Measurements from ENCODE around the gene PSMD3. TPM values are rescaled to one million over a fixed set of nuclear protein-coding genes. Genes with fewer than 3 reads are reported as not detected.

The PSMD3 gene
- total and polyA plus RNA-seq, 9 of the 15 experiments (the other 6 are each of a cell fraction or from before 2014, with no cell fraction given), result 2.0 to 251 (median 135) TPM

DNA sequence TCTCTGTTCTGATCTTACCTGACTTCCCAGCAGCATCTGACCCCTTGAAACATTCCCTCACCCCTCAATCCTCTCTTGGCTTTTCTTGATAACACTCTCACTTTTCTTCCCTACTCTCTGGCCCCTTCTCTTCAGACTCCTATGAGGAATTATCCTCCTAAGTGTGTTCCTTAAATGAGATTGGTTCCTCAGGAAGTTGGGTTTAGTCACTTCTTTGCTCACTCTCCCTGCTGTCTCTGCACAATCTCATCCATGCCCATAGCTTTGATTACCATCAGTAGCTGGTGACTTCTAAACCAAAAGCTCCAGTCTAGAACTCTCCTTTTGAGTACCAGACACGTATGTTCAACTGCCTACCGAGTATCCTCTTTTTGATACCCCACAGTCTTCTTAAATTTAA lies 60.6 kb downstream of the PSMD3 start:
- Histone ChIP-seq H3K9me1 (ENCODE audit: control insufficient read depth, insufficient read depth, low read length) (no peaks in the 10 kb centered on the region), H3K4me1 (replicated peaks in 1 of 2; ENCODE audit: control insufficient read depth in 2 of 2, insufficient read depth in 2 of 2, low read length in 2 of 2) (no peaks in the 10 kb centered on the region), H2AFZ (ENCODE audit: low read depth, low read length) (no peak overlapping the region), H3K27ac (ENCODE audit: extremely low read depth, low read depth, low read length) (no peak overlapping the region), H3K79me2 (ENCODE audit: control insufficient read depth, insufficient read depth, low read length) (no peaks in the 10 kb centered on the region), H4K20me1 (replicated peaks; ENCODE audit: control insufficient read depth, insufficient read depth, low read length) (no peaks in the 10 kb centered on the region), H3K4me3 (no peak overlapping the region), H3K36me3 (ENCODE audit: control insufficient read depth, insufficient read depth, low read length) (peaks cover 23% of the 10 kb centered on the region; the same call in 1 of the 3 replicates), H3K9ac (ENCODE audit: insufficient read depth in 1 of 2, low read depth in 2 of 2, low read length in 2 of 2) (no peak overlapping the region), H3K27me3 (ENCODE audit: control insufficient read depth in 2 of 2, insufficient read depth in 2 of 2, low read length in 2 of 2) (no peaks in the 10 kb centered on the region), H3K4me2 (ENCODE audit: insufficient read depth, low read length) (no peak overlapping the region), H3K9me3 (replicated peaks; ENCODE audit: control insufficient read depth, insufficient read depth, low read depth, low read length) (no peaks in the 10 kb centered on the region)
- ChIA-PET CTCF (ENCODE audit: low intra/inter-chr PET ratio) (no interaction called here), POLR2A (interaction anchor here (1.7 kb wide), 1 partner anchor 13 kb away, joined by 5 read pairs; the partner anchor contains the start of gene MED24)
- 80% methylated on average over 2 of the region's 2 CpGs for WGBS (ENCODE audit: insufficient coverage, low coverage, missing lambda C conversion rate)
- FAIRE-seq (no peak), DNase-seq (ENCODE audit: extremely low read depth in 1 of 4, low spot score in 3 of 4) (no peak), ATAC-seq (no peak)
- in situ Hi-C loops (cut with MboI), result no loop called here
- no TSS peak for BruUV-seq (replicated peaks)
- intact Hi-C loops (cut with micrococcal nuclease), result no loop called here
- TF ChIP-seq, protein P1, sequence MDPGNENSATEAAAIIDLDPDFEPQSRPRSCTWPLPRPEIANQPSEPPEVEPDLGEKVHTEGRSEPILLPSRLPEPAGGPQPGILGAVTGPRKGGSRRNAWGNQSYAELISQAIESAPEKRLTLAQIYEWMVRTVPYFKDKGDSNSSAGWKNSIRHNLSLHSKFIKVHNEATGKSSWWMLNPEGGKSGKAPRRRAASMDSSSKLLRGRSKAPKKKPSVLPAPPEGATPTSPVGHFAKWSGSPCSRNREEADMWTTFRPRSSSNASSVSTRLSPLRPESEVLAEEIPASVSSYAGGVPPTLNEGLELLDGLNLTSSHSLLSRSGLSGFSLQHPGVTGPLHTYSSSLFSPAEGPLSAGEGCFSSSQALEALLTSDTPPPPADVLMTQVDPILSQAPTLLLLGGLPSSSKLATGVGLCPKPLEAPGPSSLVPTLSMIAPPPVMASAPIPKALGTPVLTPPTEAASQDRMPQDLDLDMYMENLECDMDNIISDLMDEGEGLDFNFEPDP (CRISPR knock-in tag; IDR thresholded peaks at IDR 0.05), result no peak
- TF ChIP-seq PYGO2 (tag; IDR thresholded peaks at IDR 0.05) (no peak), RBM39 (optimal IDR thresholded peaks at IDR 0.05; ENCODE audit: low read depth, low read length) (no peak), STAT5A (IDR thresholded peaks at IDR 0.05; ENCODE audit: borderline replicate concordance, low read length) (no peak), BCOR (IDR thresholded peaks at IDR 0.05) (no peak), ZNF561 (CRISPR knock-in tag; conservative IDR thresholded peaks at IDR 0.05) (no peak), FOSL1 (tag; conservative IDR thresholded peaks at IDR 0.05) (no peak), ZC3H4 (CRISPR knock-in tag; IDR thresholded peaks at IDR 0.05; ENCODE audit: borderline replicate concordance) (no peak), HNRNPK (IDR thresholded peaks at IDR 0.05; ENCODE audit: low read depth, low read length, poor library complexity, severe bottlenecking) (no peak)
- TF ChIP-seq, protein P2, sequence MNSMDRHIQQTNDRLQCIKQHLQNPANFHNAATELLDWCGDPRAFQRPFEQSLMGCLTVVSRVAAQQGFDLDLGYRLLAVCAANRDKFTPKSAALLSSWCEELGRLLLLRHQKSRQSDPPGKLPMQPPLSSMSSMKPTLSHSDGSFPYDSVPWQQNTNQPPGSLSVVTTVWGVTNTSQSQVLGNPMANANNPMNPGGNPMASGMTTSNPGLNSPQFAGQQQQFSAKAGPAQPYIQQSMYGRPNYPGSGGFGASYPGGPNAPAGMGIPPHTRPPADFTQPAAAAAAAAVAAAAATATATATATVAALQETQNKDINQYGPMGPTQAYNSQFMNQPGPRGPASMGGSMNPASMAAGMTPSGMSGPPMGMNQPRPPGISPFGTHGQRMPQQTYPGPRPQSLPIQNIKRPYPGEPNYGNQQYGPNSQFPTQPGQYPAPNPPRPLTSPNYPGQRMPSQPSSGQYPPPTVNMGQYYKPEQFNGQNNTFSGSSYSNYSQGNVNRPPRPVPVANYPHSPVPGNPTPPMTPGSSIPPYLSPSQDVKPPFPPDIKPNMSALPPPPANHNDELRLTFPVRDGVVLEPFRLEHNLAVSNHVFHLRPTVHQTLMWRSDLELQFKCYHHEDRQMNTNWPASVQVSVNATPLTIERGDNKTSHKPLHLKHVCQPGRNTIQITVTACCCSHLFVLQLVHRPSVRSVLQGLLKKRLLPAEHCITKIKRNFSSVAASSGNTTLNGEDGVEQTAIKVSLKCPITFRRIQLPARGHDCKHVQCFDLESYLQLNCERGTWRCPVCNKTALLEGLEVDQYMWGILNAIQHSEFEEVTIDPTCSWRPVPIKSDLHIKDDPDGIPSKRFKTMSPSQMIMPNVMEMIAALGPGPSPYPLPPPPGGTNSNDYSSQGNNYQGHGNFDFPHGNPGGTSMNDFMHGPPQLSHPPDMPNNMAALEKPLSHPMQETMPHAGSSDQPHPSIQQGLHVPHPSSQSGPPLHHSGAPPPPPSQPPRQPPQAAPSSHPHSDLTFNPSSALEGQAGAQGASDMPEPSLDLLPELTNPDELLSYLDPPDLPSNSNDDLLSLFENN (IDR thresholded peaks at IDR 0.05; ENCODE audit: low read depth in 2 of 2, low read length in 2 of 2), result no peak
- TF ChIP-seq, protein P3, sequence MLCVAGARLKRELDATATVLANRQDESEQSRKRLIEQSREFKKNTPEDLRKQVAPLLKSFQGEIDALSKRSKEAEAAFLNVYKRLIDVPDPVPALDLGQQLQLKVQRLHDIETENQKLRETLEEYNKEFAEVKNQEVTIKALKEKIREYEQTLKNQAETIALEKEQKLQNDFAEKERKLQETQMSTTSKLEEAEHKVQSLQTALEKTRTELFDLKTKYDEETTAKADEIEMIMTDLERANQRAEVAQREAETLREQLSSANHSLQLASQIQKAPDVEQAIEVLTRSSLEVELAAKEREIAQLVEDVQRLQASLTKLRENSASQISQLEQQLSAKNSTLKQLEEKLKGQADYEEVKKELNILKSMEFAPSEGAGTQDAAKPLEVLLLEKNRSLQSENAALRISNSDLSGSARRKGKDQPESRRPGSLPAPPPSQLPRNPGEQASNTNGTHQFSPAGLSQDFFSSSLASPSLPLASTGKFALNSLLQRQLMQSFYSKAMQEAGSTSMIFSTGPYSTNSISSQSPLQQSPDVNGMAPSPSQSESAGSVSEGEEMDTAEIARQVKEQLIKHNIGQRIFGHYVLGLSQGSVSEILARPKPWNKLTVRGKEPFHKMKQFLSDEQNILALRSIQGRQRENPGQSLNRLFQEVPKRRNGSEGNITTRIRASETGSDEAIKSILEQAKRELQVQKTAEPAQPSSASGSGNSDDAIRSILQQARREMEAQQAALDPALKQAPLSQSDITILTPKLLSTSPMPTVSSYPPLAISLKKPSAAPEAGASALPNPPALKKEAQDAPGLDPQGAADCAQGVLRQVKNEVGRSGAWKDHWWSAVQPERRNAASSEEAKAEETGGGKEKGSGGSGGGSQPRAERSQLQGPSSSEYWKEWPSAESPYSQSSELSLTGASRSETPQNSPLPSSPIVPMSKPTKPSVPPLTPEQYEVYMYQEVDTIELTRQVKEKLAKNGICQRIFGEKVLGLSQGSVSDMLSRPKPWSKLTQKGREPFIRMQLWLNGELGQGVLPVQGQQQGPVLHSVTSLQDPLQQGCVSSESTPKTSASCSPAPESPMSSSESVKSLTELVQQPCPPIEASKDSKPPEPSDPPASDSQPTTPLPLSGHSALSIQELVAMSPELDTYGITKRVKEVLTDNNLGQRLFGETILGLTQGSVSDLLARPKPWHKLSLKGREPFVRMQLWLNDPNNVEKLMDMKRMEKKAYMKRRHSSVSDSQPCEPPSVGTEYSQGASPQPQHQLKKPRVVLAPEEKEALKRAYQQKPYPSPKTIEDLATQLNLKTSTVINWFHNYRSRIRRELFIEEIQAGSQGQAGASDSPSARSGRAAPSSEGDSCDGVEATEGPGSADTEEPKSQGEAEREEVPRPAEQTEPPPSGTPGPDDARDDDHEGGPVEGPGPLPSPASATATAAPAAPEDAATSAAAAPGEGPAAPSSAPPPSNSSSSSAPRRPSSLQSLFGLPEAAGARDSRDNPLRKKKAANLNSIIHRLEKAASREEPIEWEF (CRISPR knock-in tag; IDR thresholded peaks at IDR 0.05), result no peak

All from K562 (cell line).